ENCODE measurements around the gene IL1RAPL1. TPM values are rescaled to one million over a fixed set of nuclear protein-coding genes. Genes with fewer than 3 reads are reported as not detected.

The IL1RAPL1 gene
- polyA plus RNA-seq, 1 of the 3 experiments (the other 2 are of a cell fraction) = 2.8 TPM

DNA sequence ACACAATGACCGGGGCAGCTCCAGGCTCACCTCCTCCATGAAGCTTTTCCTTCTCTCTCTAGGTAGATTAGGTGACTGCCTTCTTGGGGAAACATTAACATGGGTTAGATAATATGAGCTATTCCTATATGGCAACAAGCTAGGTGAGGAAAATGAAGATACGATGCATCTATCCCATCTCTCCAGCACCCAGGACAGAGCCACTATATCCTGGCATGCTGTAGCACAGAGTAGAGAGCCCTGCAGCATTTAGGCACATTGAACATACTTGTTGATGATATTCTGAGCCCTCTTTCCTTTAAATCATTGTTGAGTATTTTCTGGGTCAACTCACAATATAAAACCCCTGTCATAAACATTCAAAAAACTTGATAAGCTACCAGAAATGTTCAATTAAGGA lies 1133.9 kb downstream of the IL1RAPL1 start:
- TF ChIP-seq, protein P1, sequence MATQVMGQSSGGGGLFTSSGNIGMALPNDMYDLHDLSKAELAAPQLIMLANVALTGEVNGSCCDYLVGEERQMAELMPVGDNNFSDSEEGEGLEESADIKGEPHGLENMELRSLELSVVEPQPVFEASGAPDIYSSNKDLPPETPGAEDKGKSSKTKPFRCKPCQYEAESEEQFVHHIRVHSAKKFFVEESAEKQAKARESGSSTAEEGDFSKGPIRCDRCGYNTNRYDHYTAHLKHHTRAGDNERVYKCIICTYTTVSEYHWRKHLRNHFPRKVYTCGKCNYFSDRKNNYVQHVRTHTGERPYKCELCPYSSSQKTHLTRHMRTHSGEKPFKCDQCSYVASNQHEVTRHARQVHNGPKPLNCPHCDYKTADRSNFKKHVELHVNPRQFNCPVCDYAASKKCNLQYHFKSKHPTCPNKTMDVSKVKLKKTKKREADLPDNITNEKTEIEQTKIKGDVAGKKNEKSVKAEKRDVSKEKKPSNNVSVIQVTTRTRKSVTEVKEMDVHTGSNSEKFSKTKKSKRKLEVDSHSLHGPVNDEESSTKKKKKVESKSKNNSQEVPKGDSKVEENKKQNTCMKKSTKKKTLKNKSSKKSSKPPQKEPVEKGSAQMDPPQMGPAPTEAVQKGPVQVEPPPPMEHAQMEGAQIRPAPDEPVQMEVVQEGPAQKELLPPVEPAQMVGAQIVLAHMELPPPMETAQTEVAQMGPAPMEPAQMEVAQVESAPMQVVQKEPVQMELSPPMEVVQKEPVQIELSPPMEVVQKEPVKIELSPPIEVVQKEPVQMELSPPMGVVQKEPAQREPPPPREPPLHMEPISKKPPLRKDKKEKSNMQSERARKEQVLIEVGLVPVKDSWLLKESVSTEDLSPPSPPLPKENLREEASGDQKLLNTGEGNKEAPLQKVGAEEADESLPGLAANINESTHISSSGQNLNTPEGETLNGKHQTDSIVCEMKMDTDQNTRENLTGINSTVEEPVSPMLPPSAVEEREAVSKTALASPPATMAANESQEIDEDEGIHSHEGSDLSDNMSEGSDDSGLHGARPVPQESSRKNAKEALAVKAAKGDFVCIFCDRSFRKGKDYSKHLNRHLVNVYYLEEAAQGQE (IDR thresholded peaks at IDR 0.05; ENCODE audit: low read depth, low read length) = peak; percentile 91
- TF ChIP-seq EZH2phosphoT487 (IDR thresholded peaks at IDR 0.05; ENCODE audit: borderline replicate concordance, low read depth) = no peak
- ChIA-PET POLR2A (no interaction called here), CTCF (no interaction called here)
- 24% methylated on average over 2 of the region's 2 CpGs for WGBS (ENCODE audit: low lambda C conversion rate)
- no peak for DNase-seq
- Histone ChIP-seq H2AFZ (ENCODE audit: low read depth) (no peak overlapping the region), H3K4me2 (no peak overlapping the region), H3K9me2 (no peaks in the 10 kb centered on the region), H3K4me1 (ENCODE audit: control insufficient read depth in 1 of 2, insufficient read depth in 2 of 2, low read depth in 1 of 2, low read length in 1 of 2) (no peaks in the 10 kb centered on the region), H3K27ac (ENCODE audit: low read depth in 2 of 2, low read length in 1 of 2) (no peak overlapping the region), H3K36me3 (replicated peaks in 1 of 2; ENCODE audit: control insufficient read depth in 1 of 2, insufficient read depth in 2 of 2, low read length in 1 of 2) (no peaks in the 10 kb centered on the region), H3K4me3 (ENCODE audit: low read depth in 2 of 2, low read length in 1 of 2) (no peak overlapping the region), H4K20me1 (ENCODE audit: insufficient read depth) (no peaks in the 10 kb centered on the region), H3K27me3 (ENCODE audit: insufficient read depth) (no peaks in the 10 kb centered on the region), H3K9me3 (no peaks in the 10 kb centered on the region), H3K9ac (no peak overlapping the region), H3K79me2 (ENCODE audit: insufficient read depth) (no peaks in the 10 kb centered on the region), H3F3A (replicated peaks; ENCODE audit: insufficient read depth) (no peaks in the 10 kb centered on the region)

DNA sequence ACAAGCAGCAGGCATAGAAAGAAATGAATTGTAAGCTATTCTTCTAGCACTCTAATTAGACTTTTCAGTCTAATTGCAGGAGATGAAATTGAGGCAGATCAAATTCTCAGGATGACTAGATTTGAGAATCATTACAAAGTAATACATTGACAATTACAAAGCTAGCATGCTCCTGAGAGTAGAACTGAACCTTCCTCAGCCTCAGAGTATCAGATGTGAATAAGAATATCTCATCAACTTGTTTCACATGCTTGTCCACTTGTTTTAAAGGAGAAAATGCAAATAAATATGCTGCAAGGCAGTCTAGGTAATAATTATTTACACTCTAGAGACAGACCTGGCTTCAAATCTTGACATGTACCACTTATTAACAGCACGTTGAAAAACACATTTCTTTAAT lies 1137.1 kb downstream of the IL1RAPL1 start:
- Histone ChIP-seq H2AFZ (ENCODE audit: low read depth) (no peak overlapping the region), H3K9me3 (no peaks in the 10 kb centered on the region), H3K27ac (ENCODE audit: low read depth in 2 of 2, low read length in 1 of 2) (no peak overlapping the region), H3K9me2 (no peaks in the 10 kb centered on the region), H3K4me3 (ENCODE audit: low read depth in 2 of 2, low read length in 1 of 2) (no peak overlapping the region), H3K79me2 (ENCODE audit: insufficient read depth) (no peaks in the 10 kb centered on the region), H3K9ac (no peak overlapping the region), H3K4me1 (ENCODE audit: control insufficient read depth in 1 of 2, insufficient read depth in 2 of 2, low read depth in 1 of 2, low read length in 1 of 2) (no peaks in the 10 kb centered on the region; a peak in 1 of 4 replicates), H3K36me3 (replicated peaks in 1 of 2; ENCODE audit: control insufficient read depth in 1 of 2, insufficient read depth in 2 of 2, low read length in 1 of 2) (no peaks in the 10 kb centered on the region), H3F3A (replicated peaks; ENCODE audit: insufficient read depth) (no peaks in the 10 kb centered on the region), H4K20me1 (ENCODE audit: insufficient read depth) (no peaks in the 10 kb centered on the region), H3K27me3 (ENCODE audit: insufficient read depth) (no peaks in the 10 kb centered on the region), H3K4me2 (no peak overlapping the region)
- ChIA-PET CTCF (no interaction called here), POLR2A (no interaction called here)
- WGBS (ENCODE audit: low lambda C conversion rate) = 9% methylated on average over 1 of the region's 1 CpG
- TF ChIP-seq, protein P2, sequence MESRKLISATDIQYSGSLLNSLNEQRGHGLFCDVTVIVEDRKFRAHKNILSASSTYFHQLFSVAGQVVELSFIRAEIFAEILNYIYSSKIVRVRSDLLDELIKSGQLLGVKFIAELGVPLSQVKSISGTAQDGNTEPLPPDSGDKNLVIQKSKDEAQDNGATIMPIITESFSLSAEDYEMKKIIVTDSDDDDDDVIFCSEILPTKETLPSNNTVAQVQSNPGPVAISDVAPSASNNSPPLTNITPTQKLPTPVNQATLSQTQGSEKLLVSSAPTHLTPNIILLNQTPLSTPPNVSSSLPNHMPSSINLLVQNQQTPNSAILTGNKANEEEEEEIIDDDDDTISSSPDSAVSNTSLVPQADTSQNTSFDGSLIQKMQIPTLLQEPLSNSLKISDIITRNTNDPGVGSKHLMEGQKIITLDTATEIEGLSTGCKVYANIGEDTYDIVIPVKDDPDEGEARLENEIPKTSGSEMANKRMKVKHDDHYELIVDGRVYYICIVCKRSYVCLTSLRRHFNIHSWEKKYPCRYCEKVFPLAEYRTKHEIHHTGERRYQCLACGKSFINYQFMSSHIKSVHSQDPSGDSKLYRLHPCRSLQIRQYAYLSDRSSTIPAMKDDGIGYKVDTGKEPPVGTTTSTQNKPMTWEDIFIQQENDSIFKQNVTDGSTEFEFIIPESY (IDR thresholded peaks at IDR 0.05; ENCODE audit: borderline replicate concordance, low read depth) = no peak
- no peak for TF ChIP-seq MXI1 (IDR thresholded peaks at IDR 0.05; ENCODE audit: low read depth, low read length)
- no peak for TF ChIP-seq NFIC (IDR thresholded peaks at IDR 0.05; ENCODE audit: borderline replicate concordance)
- TF ChIP-seq EZH2phosphoT487 (IDR thresholded peaks at IDR 0.05; ENCODE audit: borderline replicate concordance, low read depth) = no peak
- no peak for TF ChIP-seq TEAD4 (IDR thresholded peaks at IDR 0.05; ENCODE audit: borderline replicate concordance, insufficient read depth)
- no peak for TF ChIP-seq ELF1 (IDR thresholded peaks at IDR 0.05)
- TF ChIP-seq, protein P1 (IDR thresholded peaks at IDR 0.05; ENCODE audit: low read depth, low read length) = no peak
- TF ChIP-seq EP300 (IDR thresholded peaks at IDR 0.05; ENCODE audit: borderline replicate concordance in 1 of 2, low read depth in 1 of 2, low read length in 1 of 2) = no peak
- TF ChIP-seq, protein P3, sequence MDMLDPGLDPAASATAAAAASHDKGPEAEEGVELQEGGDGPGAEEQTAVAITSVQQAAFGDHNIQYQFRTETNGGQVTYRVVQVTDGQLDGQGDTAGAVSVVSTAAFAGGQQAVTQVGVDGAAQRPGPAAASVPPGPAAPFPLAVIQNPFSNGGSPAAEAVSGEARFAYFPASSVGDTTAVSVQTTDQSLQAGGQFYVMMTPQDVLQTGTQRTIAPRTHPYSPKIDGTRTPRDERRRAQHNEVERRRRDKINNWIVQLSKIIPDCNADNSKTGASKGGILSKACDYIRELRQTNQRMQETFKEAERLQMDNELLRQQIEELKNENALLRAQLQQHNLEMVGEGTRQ (IDR thresholded peaks at IDR 0.05; ENCODE audit: borderline replicate concordance, low read depth, low read length) = no peak
- no peak for TF ChIP-seq FOSL2 (IDR thresholded peaks at IDR 0.05; ENCODE audit: borderline replicate concordance, low read depth)
- no peak for TF ChIP-seq SMC3 (IDR thresholded peaks at IDR 0.05; ENCODE audit: low read depth, low read length)
- TF ChIP-seq, protein P4, sequence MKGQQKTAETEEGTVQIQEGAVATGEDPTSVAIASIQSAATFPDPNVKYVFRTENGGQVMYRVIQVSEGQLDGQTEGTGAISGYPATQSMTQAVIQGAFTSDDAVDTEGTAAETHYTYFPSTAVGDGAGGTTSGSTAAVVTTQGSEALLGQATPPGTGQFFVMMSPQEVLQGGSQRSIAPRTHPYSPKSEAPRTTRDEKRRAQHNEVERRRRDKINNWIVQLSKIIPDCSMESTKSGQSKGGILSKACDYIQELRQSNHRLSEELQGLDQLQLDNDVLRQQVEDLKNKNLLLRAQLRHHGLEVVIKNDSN (IDR thresholded peaks at IDR 0.05; ENCODE audit: borderline replicate concordance, low read depth) = no peak
- DNase-seq = no peak

All from SK-N-SH (cell line).